Activated CD4-positive, alpha-beta T cell treated with anti-CD3 and anti-CD28 coated beads, Interleukin-2, amount 10 ng/mL, durations not matched to agents 7 days and 5 days (primary cell): ENCODE data around the gene OLFML2B. TPM values are rescaled to one million over a fixed set of nuclear protein-coding genes. Genes with fewer than 3 reads are reported as not detected.

Experiments
- CTCF ChIA-PET: fragments of 350-600 bp; sonication (Branson Sonifier 250); formaldehyde crosslinking; loops from one replicate; lab custom pipeline; 2021; ENCODE audit warnings: antibody characterized with exemption; lab: Charles Lee
- POLR2A ChIA-PET: fragments of 350-600 bp; sonication (Branson Sonifier 250); formaldehyde crosslinking; loops from one replicate; lab custom pipeline; 2021; ENCODE audit warnings: antibody characterized with exemption; lab: Charles Lee
- DNase-seq: peaks from one replicate; pipeline ENCODE4 v3.0.0-alpha.2; 2020
- H3K27ac Mint-ChIP-seq: one replicate; pipeline ENCODE4 v1.8.0; 2021; ENCODE audit warnings: mild to moderate bottlenecking, moderate library complexity, mixed read lengths
- H3K27me3 Mint-ChIP-seq: one replicate; pipeline ENCODE4 v1.8.0; 2021; ENCODE audit warnings: mixed read lengths
- H3K36me3 Mint-ChIP-seq: one replicate; pipeline ENCODE4 v1.8.0; 2021; ENCODE audit warnings: low read depth, mixed read lengths
- H3K4me1 Mint-ChIP-seq: one replicate; pipeline ENCODE4 v1.8.0; 2021; ENCODE audit warnings: mixed read lengths
- H3K4me3 Mint-ChIP-seq: one replicate; pipeline ENCODE4 v1.8.0; 2021; ENCODE audit warnings: mild to moderate bottlenecking, moderate library complexity, mixed read lengths
- H3K9me3 Mint-ChIP-seq: one replicate; pipeline ENCODE4 v1.8.0; 2021; ENCODE audit warnings: mixed read lengths
- total RNA-seq, 2 experiments: library from RNA; stranded (reverse); gene quantifications; one replicate each; pipeline ENCODE4 v1.2.3, GENCODE V29; 2021

The OLFML2B gene
- total RNA-seq, 2 experiments from 2014 or later, result not detected

DNA sequence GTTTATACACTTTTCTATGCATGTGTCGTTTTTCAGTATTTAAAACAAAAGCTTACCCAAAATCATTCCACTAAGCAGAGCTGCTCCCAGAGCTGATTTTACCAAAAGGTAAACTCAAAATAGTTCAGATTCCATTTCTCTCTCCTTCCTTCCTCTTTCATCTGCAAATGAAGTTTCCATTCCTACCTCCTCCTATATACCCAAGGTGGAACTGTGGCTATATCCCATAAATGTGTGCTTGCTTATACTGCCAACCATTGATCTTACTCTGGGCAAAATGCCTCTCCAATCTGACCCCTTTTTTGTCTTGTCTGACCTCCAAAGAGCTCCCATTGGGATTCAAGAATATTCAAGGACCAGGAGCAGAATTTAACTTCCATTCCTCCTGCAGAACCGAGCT lies 9.5 kb downstream of the OLFML2B start:
- peaks cover 2% of the 10 kb centered on the region for H3K27me3 Mint-ChIP-seq
- H3K9me3 Mint-ChIP-seq, result peaks cover 4% of the 10 kb centered on the region
- CTCF ChIA-PET, result interaction anchor here (1.0 kb wide), 1 partner anchor 20 kb away, joined by 3 read pairs; no protein-coding TSS in a partner anchor
- no peak overlapping the region for H3K27ac Mint-ChIP-seq
- no peak overlapping the region for H3K4me3 Mint-ChIP-seq
- no peaks in the 10 kb centered on the region for H3K36me3 Mint-ChIP-seq
- no peak for DNase-seq
- no peaks in the 10 kb centered on the region for H3K4me1 Mint-ChIP-seq
- POLR2A ChIA-PET, result no interaction called here

DNA sequence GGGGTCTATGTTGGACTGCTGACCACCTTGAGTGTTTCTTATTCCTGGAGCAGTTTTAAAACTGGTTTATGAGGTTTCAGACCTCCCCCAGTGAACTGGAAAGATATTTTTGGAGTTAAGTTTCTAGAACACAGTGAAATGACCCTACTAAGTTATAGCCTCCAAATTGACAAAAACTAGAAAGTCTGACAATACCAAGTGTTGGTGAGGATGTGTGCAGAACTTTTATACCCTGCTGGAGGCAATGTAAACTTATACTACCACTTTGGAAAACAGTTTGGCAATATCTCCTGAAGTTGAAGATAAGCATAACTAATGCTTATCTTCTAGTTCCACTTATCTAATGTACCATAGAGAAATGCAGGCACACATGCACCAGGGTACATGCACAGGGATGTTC lies 10.4 kb downstream of the OLFML2B start:
- Mint-ChIP-seq H3K9me3 (peaks cover 4% of the 10 kb centered on the region), H3K27ac (no peak overlapping the region), H3K4me1 (no peaks in the 10 kb centered on the region), H3K27me3 (peaks cover 2% of the 10 kb centered on the region), H3K36me3 (no peaks in the 10 kb centered on the region), H3K4me3 (no peak overlapping the region)
- POLR2A ChIA-PET, result no interaction called here
- CTCF ChIA-PET, result no interaction called here
- no peak for DNase-seq

GRCh38 chr1:162011337-162012012 lies 12.2 kb downstream of the OLFML2B start:
- ChIA-PET POLR2A (no interaction called here), CTCF (interaction anchor here (0.6 to 1.8 kb wide), 3 partner anchors 24 to 157 kb away, joined by 3 to 5 read pairs (median 3); no protein-coding TSS in a partner anchor)
- peaks cover 2% of the 10 kb centered on the region for H3K27me3 Mint-ChIP-seq
- no peaks in the 10 kb centered on the region for H3K4me1 Mint-ChIP-seq
- H3K4me3 Mint-ChIP-seq, result no peak overlapping the region
- no peak for DNase-seq
- H3K27ac Mint-ChIP-seq, result no peak overlapping the region
- no peaks in the 10 kb centered on the region for H3K36me3 Mint-ChIP-seq
- peaks cover 4% of the 10 kb centered on the region for H3K9me3 Mint-ChIP-seq

- POLR2A ChIA-PET, result no interaction called here
- CTCF ChIA-PET, result no interaction called here
- Mint-ChIP-seq H3K36me3 (no peaks in the 10 kb centered on the region), H3K4me3 (no peak overlapping the region), H3K27ac (no peak overlapping the region), H3K4me1 (no peaks in the 10 kb centered on the region), H3K27me3 (peaks cover 2% of the 10 kb centered on the region), H3K9me3 (peaks cover 4% of the 10 kb centered on the region)
- no peak for DNase-seq
Measured at GRCh38 chr1:162010175-162010506, 13.5 kb downstream of the OLFML2B start.

- Mint-ChIP-seq H3K4me1 (peaks cover 2% of the 10 kb centered on the region), H3K36me3 (no peaks in the 10 kb centered on the region), H3K4me3 (no peak overlapping the region), H3K27me3 (peaks cover 2% of the 10 kb centered on the region), H3K27ac (no peak overlapping the region), H3K9me3 (peaks cover 4% of the 10 kb centered on the region)
- ChIA-PET POLR2A (no interaction called here), CTCF (no interaction called here)
- no peak for DNase-seq
Measured at GRCh38 chr1:162009501-162010174, 14.0 kb downstream of the OLFML2B start.

DNA sequence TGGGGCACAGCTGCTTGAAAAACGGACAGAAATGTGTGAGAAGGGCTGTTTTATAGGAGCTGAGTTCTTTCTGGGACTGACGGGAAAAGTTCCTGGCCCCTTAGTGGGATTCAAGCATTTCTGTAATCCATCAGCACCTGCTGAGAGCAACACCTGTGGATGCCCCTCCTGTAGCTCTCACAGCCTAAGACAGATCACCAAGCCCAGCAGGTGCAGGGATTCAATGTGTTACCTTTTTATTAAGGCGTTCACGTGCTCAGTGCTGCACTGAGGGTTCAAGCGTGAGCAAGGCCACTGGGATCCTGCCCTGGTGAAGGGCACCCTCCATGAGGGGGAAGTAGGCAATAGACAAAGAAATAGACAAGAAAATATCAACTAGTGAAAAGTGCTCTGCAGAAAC lies 14.9 kb downstream of the OLFML2B start:
- Mint-ChIP-seq H3K27me3 (peaks cover under 1% of the 10 kb centered on the region), H3K36me3 (no peaks in the 10 kb centered on the region), H3K4me3 (no peak overlapping the region), H3K9me3 (peaks cover 2% of the 10 kb centered on the region), H3K4me1 (peaks cover 5% of the 10 kb centered on the region), H3K27ac (no peak overlapping the region)
- CTCF ChIA-PET, result no interaction called here
- POLR2A ChIA-PET, result no interaction called here
- DNase-seq, result no peak

DNA sequence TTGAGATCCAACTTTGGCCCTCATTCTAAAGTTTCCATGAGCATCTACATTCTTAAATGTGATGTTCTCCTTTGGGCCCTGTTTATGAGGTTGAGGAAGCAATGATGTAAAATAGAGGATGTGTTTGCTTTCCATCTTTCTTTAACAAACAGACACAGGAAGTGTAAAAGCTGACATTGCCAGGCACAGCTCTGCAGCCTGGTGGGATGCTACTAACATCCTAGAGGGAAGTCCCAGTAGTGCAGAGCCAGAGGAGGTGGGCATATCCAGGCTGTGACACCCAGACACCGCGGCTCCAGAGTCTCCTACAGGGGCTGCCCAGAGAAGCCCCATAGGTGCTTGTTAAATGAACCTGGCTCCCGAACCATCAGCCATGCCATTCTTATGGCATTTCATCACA lies 16.2 kb downstream of the OLFML2B start:
- no peak overlapping the region for H3K4me3 Mint-ChIP-seq
- H3K4me1 Mint-ChIP-seq, result peaks cover 9% of the 10 kb centered on the region
- DNase-seq, result no peak
- no peaks in the 10 kb centered on the region for H3K27me3 Mint-ChIP-seq
- CTCF ChIA-PET, result no interaction called here
- POLR2A ChIA-PET, result no interaction called here
- H3K36me3 Mint-ChIP-seq, result no peaks in the 10 kb centered on the region
- no peak overlapping the region for H3K27ac Mint-ChIP-seq
- H3K9me3 Mint-ChIP-seq, result no peaks in the 10 kb centered on the region

DNA sequence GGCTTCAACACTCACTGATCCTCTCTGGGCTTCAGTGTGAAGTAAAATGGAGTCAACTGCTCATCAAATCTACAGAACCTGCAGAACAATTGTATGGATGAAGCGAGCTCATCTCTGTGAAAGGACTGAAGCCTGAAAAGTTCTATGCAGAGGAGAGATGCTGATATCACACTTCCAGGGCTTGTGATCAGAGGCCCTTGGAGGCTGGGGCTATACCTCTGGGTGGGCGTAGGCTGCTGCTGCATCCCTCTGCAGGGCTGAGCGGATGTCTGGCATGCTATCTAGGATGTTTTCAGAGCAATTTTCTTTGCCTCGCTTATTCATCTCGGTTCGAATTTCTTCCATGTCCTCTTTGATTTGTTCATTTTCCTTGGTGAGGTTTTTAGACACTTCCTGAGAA lies 17.6 kb downstream of the OLFML2B start:
- Mint-ChIP-seq H3K36me3 (no peaks in the 10 kb centered on the region), H3K4me1 (peaks cover 9% of the 10 kb centered on the region), H3K4me3 (no peak overlapping the region), H3K27me3 (no peaks in the 10 kb centered on the region), H3K27ac (no peak overlapping the region), H3K9me3 (no peaks in the 10 kb centered on the region)
- ChIA-PET CTCF (no interaction called here), POLR2A (no interaction called here)
- DNase-seq, result no peak

DNA sequence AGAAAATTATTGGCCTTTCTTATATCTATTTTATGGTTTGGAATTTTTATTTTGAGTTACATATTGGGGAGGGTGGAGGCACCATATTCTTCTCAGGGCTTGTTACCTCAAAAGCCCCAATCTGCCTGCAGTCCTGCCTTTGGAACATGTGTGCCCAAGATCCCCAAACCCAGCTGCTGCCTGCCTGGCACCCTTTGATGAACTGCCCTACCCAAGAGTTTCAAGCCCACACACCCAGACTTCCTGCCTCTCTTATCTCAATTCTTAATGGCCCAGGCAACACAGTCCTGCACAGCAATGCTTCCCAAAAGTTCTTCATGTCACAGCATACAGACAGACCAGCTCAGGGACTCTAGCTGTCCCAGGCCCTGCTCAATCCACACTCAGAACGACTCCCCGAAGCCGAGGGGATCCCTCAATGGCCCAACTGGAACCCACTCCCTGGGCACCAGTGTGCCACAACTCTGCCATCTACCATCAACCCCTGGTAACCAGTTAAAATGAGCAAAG lies 19.2 kb downstream of the OLFML2B start:
- H3K4me3 Mint-ChIP-seq, result no peak overlapping the region
- DNase-seq, result no peak
- peaks cover 9% of the 10 kb centered on the region for H3K4me1 Mint-ChIP-seq

GRCh38 chr1:162003830-162004215 lies 19.8 kb downstream of the OLFML2B start:
- ChIA-PET POLR2A (interaction anchor here (0.6 kb wide), 1 partner anchor 122 kb away, joined by 5 read pairs; no protein-coding TSS in a partner anchor), CTCF (no interaction called here)
- Mint-ChIP-seq H3K4me1 (peaks cover 9% of the 10 kb centered on the region), H3K4me3 (no peak overlapping the region), H3K36me3 (no peaks in the 10 kb centered on the region), H3K27me3 (no peaks in the 10 kb centered on the region), H3K27ac (no peak overlapping the region), H3K9me3 (no peaks in the 10 kb centered on the region)
- DNase-seq, result no peak

More for the DNA sequence above, 19.2 kb downstream of the OLFML2B start:
- Mint-ChIP-seq H3K27ac (no peak overlapping the region), H3K36me3 (no peaks in the 10 kb centered on the region), H3K27me3 (no peaks in the 10 kb centered on the region), H3K9me3 (no peaks in the 10 kb centered on the region)
- CTCF ChIA-PET, result no interaction called here
- POLR2A ChIA-PET, result interaction anchor here (0.6 kb wide), 1 partner anchor 123 kb away, joined by 5 read pairs; no protein-coding TSS in a partner anchor

DNA sequence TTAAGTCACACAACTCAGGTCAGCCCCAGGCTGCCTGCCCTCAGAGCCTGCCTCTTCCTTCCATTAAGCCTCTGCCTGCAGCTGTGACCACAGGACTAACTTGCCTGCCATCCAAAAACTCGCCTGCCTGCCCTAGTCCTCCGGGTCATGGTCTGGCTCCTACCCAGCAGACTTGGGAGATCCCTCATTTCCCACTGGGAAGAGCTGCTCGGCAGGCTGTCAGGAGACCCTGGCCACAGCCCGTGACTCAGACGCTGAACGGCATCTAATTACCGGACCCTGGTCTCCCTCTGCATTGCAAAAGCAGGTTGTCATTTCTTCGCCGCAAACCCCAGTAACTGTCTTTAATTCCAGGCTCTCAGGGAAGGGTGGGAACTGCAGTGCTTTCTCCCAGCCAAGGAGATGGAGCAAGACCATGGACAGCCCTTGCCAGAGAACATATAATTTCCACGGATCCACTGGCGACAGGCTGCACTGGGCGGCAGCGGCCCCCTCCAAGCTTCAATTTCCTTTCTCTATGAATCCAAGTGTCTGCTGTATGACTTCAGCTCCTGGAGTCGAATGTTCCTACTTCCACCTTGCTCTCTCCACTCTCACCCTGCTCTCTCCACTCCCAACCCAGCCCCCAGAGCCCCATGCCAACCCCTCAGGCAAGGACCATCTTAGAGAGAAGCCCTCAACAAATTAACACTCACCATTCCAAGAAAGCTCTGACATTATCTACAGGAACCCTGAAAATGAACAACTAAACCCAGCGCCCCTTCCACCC lies 20.4 kb downstream of the OLFML2B start:
- H3K36me3 Mint-ChIP-seq, result no peaks in the 10 kb centered on the region
- no peak overlapping the region for H3K27ac Mint-ChIP-seq
- DNase-seq, result no peak
- POLR2A ChIA-PET, result no interaction called here
- H3K4me3 Mint-ChIP-seq, result no peak overlapping the region
- H3K4me1 Mint-ChIP-seq, result peaks cover 9% of the 10 kb centered on the region
- no peaks in the 10 kb centered on the region for H3K9me3 Mint-ChIP-seq
- CTCF ChIA-PET, result no interaction called here
- no peaks in the 10 kb centered on the region for H3K27me3 Mint-ChIP-seq

DNA sequence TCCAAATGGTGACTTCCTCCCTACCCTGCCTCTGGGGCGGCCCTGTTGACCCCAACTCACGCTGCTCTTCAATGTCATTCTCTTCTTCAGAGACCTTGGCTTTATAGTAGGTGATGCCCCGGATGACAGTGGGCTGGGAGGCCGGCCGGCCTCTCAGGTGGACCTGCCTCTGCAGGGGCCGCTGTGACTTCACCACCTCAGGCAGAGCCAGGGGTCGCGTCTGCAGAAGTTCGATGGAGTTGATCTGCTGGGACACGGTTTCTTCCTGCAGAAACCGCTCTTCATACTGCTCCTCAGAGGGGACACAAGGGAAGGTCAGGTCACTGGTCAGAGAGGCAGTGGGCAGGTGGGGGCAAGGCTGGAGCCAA lies 23.6 kb downstream of the OLFML2B start:
- Mint-ChIP-seq H3K27ac (no peak overlapping the region), H3K4me3 (no peak overlapping the region), H3K27me3 (no peaks in the 10 kb centered on the region), H3K4me1 (peaks cover 9% of the 10 kb centered on the region), H3K36me3 (no peaks in the 10 kb centered on the region), H3K9me3 (no peaks in the 10 kb centered on the region)
- POLR2A ChIA-PET, result no interaction called here
- CTCF ChIA-PET, result no interaction called here
- no peak for DNase-seq
